DOHH2 (cell line): ENCODE measurements around the gene LANCL2.
"Not testable (repeated sequence)": the region's sequence is repeated elsewhere in the genome, so short reads cannot be mapped to it uniquely, and the experiment has no call there.

Source experiments
- H3F3A ChIP-seq: fragments of 200-600 bp; sonication (generic), shearing (Covaris generic); 2 replicates; pipeline ENCODE4 v1.6.0; 2016; ENCODE audit warnings: antibody characterized with exemption, mild to moderate bottlenecking; ENCODE audit not compliant: control insufficient read depth, insufficient read depth
- H3K27ac ChIP-seq: fragments of 200-600 bp; sonication (generic); 2 replicates; pipeline ENCODE4 v1.5.1; 2014; ENCODE audit warnings: low read depth, mild to moderate bottlenecking, low read length, moderate library complexity
- H3K27me3 ChIP-seq: fragments of 200-600 bp; sonication (generic); 2 replicates; pipeline ENCODE4 v1.6.1; 2014; ENCODE audit warnings: mild to moderate bottlenecking, low read length, mixed read lengths; ENCODE audit not compliant: control insufficient read depth
- H3K36me3 ChIP-seq: fragments of 200-600 bp; sonication (generic); 2 replicates; pipeline ENCODE4 v1.6.1; 2014; ENCODE audit warnings: mild to moderate bottlenecking, low read length, moderate library complexity, mixed read lengths; ENCODE audit not compliant: control insufficient read depth
- H3K4me1 ChIP-seq: fragments of 200-600 bp; sonication (generic); 2 replicates; pipeline ENCODE4 v1.6.1; 2014; ENCODE audit warnings: mild to moderate bottlenecking, low read length, mixed read lengths; ENCODE audit not compliant: control insufficient read depth
- H3K4me2 ChIP-seq: fragments of 200-600 bp; sonication (generic); 2 replicates; pipeline ENCODE4 v1.6.0; 2014; ENCODE audit warnings: mild to moderate bottlenecking, low read length, moderate library complexity
- H3K4me3 ChIP-seq: fragments of 200-600 bp; sonication (generic); 2 replicates; pipeline ENCODE4 v1.5.1; 2014; ENCODE audit warnings: mild to moderate bottlenecking, low read length, mixed read lengths
- H3K79me2 ChIP-seq: fragments of 200-600 bp; sonication (generic); 2 replicates; pipeline ENCODE4 v1.6.1; 2014; ENCODE audit warnings: mild to moderate bottlenecking, low read length, mixed read lengths; ENCODE audit not compliant: control insufficient read depth
- H3K9me2 ChIP-seq: fragments of 200-600 bp; sonication (generic); replicated peaks from 2 replicates; pipeline ENCODE4 v1.6.1; 2014; ENCODE audit warnings: mild to moderate bottlenecking, low read length, mixed read lengths; ENCODE audit not compliant: control insufficient read depth
- H3K9me3 ChIP-seq: fragments of 200-600 bp; sonication (generic); 2 replicates; pipeline ENCODE4 v1.6.1; 2014; ENCODE audit warnings: antibody characterized with exemption, low read length, mixed read lengths; ENCODE audit not compliant: control insufficient read depth, insufficient read depth
- H4K20me1 ChIP-seq: fragments of 200-600 bp; sonication (generic); 2 replicates; pipeline ENCODE4 v1.6.0; 2014; ENCODE audit warnings: low read depth, mild to moderate bottlenecking, antibody characterized with exemption, low read length, moderate library complexity; ENCODE audit not compliant: control insufficient read depth, insufficient read depth
- EZH2phosphoT487 ChIP-seq: fragments of 200-600 bp; sonication (generic); IDR thresholded peaks from 2 replicates; pipeline ENCODE4 v1.6.1; 2017; ENCODE audit warnings: borderline replicate concordance, mild to moderate bottlenecking, antibody characterized with exemption, low read length, moderate library complexity, mixed read lengths
- TF ChIP-seq, protein P1 (sequence below): fragments of 200-600 bp; sonication (generic); IDR thresholded peaks from one replicate; pipeline ENCODE4 v1.5.1; 2014; ENCODE audit warnings: antibody characterized with exemption, mild to moderate bottlenecking, low read depth, low read length; ENCODE audit not compliant: poor library complexity, severe bottlenecking

The LANCL2 gene

DNA sequence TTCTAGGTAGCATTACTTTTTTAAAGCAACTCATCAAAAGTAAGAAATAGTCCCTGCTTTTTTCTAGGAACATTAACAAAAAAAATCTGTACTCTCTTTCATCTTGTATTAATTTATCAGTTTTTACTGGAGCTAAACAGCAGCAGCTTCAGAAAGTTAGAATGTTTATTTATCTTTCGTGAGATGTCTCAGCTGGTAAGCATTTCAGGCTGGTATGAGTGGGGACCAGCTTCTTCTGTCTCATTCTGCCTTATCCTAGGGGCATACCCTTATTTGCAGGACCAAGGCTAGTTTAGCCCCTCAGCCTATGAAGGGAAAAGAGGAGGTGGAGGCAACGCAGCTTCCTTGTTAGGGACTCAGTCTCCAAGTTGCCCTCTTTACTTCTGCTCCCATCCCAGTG is 35.1 kb downstream of the LANCL2 start:
- Histone ChIP-seq H3K9me2 (no peaks in the 10 kb centered on the region), H3K27me3 (no peaks in the 10 kb centered on the region), H3K9me3 (no peaks in the 10 kb centered on the region), H3K4me3 (no peak overlapping the region), H3K36me3 (no peaks in the 10 kb centered on the region), H4K20me1 (no peaks in the 10 kb centered on the region), H3K4me1 (no peaks in the 10 kb centered on the region), H3K4me2 (no peak overlapping the region), H3K79me2 (no peaks in the 10 kb centered on the region), H3F3A (peaks cover 3% of the 10 kb centered on the region; the same call in 1 of the 2 replicates), H3K27ac (no peak overlapping the region)
- TF ChIP-seq, protein P1, sequence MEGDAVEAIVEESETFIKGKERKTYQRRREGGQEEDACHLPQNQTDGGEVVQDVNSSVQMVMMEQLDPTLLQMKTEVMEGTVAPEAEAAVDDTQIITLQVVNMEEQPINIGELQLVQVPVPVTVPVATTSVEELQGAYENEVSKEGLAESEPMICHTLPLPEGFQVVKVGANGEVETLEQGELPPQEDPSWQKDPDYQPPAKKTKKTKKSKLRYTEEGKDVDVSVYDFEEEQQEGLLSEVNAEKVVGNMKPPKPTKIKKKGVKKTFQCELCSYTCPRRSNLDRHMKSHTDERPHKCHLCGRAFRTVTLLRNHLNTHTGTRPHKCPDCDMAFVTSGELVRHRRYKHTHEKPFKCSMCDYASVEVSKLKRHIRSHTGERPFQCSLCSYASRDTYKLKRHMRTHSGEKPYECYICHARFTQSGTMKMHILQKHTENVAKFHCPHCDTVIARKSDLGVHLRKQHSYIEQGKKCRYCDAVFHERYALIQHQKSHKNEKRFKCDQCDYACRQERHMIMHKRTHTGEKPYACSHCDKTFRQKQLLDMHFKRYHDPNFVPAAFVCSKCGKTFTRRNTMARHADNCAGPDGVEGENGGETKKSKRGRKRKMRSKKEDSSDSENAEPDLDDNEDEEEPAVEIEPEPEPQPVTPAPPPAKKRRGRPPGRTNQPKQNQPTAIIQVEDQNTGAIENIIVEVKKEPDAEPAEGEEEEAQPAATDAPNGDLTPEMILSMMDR: no peak
- TF ChIP-seq EZH2phosphoT487: no peak

DNA sequence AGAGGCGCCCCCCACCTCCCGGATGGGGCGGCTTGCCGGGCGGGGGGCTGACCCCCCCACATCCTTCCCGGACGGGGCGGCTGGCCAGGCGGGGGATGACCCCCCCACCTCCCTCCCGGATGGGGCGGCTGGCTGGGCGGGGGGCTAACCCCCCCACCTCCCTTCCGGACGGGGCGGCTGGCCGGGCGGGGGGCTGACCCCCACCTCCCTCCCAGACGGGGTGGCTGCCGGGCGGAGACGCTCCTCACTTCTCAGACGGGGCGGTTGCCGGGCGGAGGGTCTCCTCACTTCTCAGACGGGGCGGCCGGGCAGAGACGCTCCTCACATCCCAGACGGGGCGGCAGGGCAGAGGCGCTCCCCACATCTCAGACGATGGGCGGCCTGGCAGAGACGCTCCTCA is 37.4 kb downstream of the LANCL2 start:
- H3K36me3 ChIP-seq, H3K9me3 ChIP-seq, H4K20me1 ChIP-seq, H3K4me3 ChIP-seq, H3K9me2 ChIP-seq, H3K4me1 ChIP-seq, H3K4me2 ChIP-seq, H3F3A ChIP-seq, H3K27ac ChIP-seq, H3K27me3 ChIP-seq, H3K79me2 ChIP-seq: not testable (repeated sequence)

DNA sequence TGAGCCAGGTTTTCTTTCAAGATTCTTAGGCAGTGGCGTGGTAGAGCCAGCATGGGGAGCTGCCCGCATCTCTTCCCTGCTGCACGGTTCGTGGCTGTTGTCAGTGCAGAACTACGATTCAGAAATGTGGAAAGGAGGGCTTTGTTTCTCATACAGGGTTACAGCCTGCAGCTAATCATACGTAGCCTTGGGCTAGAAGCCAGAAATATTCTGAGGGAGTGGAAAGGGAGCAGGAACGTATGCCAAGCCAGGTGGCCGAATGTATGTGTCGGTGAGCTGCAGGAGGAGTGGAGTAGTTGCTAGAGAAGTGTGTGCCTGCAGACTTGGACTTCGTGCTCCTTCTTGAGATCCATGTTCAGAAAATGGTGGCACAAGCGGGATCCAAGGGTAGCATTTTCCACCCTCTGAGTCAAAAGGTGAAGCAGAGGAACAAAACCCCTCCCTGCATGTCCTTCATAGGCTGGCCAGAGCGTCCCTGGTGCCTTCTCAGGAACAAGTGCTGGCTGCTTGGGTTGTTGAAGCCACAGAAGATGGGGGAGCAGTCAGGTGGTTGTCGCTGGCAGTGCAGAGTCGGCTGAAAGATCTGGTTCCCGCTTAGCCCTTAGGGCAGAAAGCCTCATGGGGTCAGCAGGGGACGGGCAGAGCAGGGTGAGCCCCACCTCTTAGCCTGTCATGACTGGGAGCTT is 40.9 kb downstream of the LANCL2 start:
- TF ChIP-seq, protein P1: no peak
- TF ChIP-seq EZH2phosphoT487: no peak
- no peaks in the 10 kb centered on the region for H3K79me2 ChIP-seq
- H3K4me1 ChIP-seq: peaks cover 9% of the 10 kb centered on the region
- H3K36me3 ChIP-seq: no peaks in the 10 kb centered on the region
- H4K20me1 ChIP-seq: no peaks in the 10 kb centered on the region
- H3K27ac ChIP-seq: no peak overlapping the region
- H3K4me3 ChIP-seq: no peak overlapping the region
- no peaks in the 10 kb centered on the region for H3K9me3 ChIP-seq
- no peaks in the 10 kb centered on the region for H3K27me3 ChIP-seq
- no peaks in the 10 kb centered on the region for H3K9me2 ChIP-seq
- no peaks in the 10 kb centered on the region for H3F3A ChIP-seq
- H3K4me2 ChIP-seq: no peak overlapping the region

DNA sequence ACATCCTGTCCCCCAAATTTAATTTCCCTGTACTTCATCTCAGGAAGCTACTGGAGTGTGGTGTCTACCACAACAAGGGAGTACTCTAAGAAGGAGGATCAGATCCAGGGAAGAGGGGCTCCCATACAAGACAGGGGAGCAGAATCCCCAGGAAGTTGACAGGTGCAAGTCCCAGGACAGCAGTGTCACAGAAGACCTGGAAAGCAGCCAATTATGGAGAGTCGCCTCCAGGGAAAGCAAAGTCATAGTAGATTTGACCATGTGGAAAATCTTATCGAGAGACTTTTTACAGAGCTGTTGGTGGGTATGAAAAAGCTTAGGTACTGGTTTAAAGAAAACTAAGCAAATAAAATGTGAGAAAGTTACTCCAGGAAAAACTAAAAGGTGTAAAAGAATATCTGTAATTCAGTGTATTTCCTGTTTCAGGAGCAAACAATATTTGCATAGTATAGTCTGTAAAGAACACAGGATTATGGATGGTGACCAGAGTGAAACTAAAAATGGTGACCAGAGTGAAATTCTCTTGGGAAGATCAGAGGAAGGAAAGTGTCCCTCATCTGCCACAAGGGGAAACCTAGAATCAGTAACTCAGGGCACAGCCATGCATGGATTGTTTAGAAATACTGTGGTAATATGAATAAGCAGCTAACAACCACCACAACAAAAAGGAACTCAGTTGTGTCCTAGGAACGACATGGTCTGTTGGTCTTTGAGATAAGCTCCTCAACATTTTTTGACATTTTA is 44.5 kb downstream of the LANCL2 start:
- H3K9me3 ChIP-seq: no peaks in the 10 kb centered on the region
- H3K4me2 ChIP-seq: no peak overlapping the region
- no peak overlapping the region for H3K4me3 ChIP-seq
- H3K9me2 ChIP-seq: no peaks in the 10 kb centered on the region
- no peak for TF ChIP-seq EZH2phosphoT487
- TF ChIP-seq, protein P1: no peak
- peaks cover 4% of the 10 kb centered on the region; the same call in 1 of the 2 replicates for H3K36me3 ChIP-seq
- no peaks in the 10 kb centered on the region for H4K20me1 ChIP-seq
- no peaks in the 10 kb centered on the region for H3F3A ChIP-seq
- no peaks in the 10 kb centered on the region for H3K79me2 ChIP-seq
- no peaks in the 10 kb centered on the region for H3K27me3 ChIP-seq
- no peak overlapping the region for H3K27ac ChIP-seq
- H3K4me1 ChIP-seq: peaks cover 9% of the 10 kb centered on the region
